GM18517 (cell line): Measurements from ENCODE around the gene GOLIM4.
A peak's percentile ranks its signal among the peaks of the same experiment; 100 is the strongest.

Experiments used
- ATAC-seq: cut with Tn5 transposase; IDR thresholded peaks from one replicate; pipeline ENCODE4 v1.9.1; 2021; ENCODE audit warnings: mild to moderate bottlenecking, moderate library complexity; ENCODE audit not compliant: unreplicated experiment

Gene GOLIM4

DNA sequence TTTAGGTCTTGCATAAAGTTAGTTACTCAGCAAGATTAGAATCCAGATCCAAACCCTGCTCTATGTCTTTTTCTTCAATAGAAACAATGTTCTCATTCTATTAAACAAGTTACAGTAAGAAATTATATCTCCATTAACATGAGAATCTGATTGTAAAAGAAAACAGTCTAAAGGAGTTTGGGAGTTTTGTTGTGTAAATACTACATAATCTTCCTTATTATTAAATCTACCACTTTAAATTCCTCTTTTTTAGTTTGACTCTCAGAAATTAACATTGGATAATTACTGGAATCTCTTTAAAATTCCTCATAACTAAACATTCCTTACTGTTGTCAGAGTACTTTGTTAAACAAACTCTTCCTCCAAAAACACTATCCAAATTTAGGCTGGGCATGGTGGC, 1.7 kb upstream of the GOLIM4 start:
- ATAC-seq, result no peak

DNA sequence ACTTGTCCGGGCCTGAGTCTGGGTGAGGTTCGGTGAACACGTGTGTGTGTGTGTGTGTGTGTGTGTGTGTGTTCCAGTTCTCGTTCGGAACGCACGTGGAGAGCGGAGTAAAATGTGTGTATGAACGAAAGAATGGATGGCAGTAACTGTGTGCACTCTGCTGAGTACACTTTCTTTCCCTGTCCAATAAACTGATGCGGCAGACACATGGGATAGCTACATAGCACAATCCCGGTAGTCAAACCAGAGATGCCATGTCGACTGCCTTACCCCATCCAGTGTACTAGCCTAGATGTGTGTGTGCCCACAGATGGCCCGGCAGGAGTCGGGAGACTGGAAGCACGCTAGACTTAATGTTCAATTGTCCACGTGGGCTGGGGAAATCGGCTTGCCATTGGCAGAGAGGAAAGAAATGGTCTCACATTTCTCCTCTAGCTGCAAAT, 507 bp upstream of the GOLIM4 start:
- ATAC-seq, result peak; percentile 8

DNA sequence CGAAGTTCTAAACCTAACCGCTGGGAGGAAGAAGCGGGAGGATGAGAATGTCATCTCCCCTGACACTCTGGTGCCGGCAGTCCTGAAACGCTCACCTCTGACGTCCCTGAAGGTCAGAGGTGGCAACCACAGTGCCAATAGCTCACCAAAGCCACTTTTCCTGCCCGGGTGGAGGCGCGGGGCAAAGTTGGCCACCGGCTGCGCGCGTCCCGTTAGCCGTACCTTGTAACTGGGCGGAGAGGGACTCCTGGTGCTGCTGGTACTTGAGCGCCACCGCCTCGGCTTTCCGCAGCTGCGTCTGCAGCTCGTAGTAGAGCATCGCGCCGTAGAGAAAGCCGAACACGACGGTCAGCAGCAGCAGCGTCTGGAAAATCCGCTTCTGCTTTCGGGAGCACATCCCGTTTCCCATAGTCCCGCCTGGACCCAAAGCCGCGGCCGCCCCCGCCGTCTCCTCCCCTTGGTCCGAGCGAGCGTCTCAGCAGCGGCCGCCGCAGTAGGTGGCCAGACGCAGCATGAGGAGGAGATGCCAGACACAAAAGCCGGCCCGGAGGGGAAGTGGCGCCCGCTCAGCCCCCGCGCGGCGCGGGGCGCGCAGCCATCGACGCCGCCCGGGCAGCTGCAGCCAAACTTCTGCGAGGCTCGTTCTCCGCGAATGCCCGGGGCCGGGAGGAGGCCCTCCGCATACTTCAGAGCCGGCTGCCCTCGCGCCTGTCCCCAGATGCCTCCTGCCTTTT, 680 bp downstream of the GOLIM4 start:
- ATAC-seq, result peak; percentile 51

DNA sequence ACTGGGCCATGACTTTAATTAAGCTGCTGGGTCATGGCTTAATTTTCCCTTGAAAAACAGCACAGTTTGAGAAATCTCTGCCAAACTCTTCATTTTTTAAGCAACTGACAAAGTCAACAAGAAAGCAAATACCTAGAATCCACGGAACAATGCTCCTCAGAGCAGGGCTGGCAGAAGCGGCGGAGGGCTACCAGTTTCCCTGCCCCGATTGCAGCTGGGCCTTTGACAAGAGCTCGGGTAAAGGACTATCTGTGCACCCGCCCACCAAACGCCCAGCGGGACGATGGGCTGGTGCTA, 1.2 kb downstream of the GOLIM4 start:
- no peak for ATAC-seq

DNA sequence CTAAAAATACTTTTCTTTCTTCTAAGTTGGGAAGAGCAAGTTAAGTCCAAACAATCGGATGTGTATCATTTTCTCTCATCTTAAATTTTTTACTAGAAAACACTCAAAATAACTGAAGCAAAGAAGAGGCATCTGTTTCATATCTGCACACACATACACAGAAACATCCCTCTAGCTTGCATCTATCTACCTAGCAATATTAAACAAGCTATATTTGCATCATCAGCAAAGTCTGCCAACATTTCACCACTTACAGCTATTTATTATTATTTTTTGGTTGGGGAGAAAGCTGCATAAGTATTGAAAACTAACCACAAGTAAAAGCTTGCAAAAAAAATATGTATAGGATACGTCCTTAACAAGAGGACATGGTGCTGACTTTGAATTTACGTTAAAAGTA, 1.9 kb downstream of the GOLIM4 start:
- no peak for ATAC-seq

DNA sequence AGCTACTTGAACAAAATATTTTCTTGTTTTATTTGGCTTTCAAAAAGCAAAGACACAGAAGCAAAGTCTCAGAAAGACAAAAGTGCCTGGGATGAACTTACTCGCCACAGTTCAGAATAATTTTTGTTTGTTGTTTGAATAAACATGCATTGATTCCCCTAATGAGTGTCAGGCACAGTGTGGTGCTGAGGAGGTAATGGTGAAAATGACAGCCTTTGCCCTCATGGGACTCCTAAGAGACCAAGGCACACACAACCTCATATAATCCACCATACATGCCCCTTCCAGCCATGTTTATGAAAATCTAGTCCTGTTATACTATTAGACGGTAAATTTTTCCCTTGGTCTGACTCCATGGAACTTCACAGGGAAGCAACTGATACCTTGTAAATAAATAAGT, 2.5 kb downstream of the GOLIM4 start:
- ATAC-seq, result no peak

DNA sequence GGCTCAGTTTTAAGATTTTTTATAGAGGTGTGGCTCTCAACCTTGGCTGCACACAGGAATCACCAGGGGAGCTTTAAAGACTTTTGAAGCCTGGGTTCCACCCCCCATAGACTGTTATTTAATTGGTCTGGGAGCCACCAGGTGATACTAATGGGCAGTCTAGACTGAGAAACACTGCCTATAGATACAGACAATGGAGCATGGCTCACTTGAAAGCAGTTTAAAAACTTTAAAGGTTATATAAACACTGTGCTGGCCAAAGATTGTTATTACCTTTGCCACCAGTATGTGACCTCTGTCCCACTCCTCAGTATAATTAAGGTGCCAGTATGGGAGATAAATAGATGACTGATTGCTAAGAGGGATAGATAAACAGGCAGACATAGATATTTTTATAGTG, 3.8 kb downstream of the GOLIM4 start:
- ATAC-seq, result no peak

DNA sequence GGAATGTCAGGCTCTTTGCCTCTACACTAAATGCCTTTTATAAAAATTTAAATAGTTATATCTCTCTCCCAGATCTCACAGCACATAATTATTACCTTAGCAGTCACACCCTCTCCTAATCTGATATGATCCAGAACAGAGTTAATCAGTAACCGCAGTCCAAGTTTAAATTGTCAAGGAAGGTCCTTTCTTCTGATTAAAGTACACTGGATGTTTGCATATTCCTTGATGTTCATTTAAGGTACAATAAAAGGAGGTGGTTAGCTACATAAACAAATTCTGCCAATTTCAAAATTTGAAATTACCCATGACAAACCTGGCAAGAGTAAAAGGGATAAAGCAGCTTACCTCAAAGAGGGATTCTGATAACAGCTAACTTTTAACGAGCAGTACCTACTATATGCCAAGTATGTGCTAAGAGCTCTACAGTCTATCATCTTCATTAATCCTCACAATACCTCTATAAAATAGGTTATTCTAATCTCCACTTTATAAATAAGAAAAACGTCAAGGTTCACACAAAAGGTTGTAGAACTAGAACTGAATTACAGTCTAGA, 4.3 kb downstream of the GOLIM4 start:
- ATAC-seq, result no peak

DNA sequence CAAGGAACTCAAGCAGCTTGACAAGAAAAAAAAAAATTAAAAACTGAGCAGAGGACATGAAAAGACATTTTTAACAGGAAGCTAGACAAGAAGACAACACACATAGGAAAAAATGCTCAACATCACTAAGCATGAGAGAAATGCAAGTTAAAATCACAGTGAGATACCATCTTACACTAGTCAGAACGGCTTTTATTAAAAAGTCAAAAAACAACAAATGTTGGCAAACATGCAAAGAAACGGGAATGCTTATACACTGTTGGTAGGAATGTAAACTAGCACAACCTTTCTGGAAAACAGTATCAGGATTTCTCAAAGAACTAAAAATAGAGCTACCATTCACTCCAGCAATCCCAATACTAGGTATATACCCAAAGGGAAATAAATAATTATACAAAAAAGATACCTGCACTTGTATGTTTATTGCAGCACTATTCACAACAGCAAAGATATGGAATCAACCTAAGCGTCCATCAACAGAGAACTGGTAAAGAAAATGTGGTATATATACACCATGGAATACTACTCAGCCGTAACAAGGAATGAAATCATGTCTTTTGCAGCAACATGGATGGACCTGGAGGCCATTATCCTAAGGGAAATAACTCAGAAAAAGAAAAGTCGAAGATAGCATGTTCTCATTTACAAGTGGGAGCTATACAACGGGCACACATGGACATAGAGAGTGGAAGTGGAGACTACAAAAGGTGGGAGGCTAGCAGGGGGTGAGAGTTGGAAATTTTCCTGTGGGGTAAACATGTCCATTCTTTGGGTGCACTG, 5.2 kb downstream of the GOLIM4 start:
- no peak for ATAC-seq

DNA sequence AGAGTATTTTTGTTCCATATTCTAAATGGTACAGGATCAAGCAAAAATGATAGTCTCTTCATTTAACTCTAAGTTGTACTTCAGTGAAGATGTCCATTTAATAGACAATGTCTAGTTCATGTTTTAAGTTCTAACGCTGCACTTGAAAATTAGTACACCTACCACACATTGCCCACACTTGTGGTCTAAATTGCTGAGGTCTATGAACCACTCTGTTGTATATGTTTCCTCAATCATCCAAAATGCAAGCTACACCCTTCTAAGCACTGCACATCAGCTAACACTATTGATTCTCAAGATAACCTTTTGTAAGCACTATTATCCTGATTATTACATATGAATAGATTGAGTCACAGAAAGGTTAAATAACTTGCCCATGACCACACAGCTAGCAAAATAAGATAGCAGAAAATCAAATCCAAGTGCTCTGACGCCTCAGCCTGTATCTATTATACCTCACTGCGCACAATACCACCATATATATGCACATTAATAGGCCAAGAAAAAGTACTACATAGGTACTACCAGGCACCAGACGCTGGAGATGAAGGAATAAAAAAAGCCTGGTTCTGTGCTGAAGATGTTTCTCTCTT, 6.4 kb downstream of the GOLIM4 start:
- no peak for ATAC-seq

DNA sequence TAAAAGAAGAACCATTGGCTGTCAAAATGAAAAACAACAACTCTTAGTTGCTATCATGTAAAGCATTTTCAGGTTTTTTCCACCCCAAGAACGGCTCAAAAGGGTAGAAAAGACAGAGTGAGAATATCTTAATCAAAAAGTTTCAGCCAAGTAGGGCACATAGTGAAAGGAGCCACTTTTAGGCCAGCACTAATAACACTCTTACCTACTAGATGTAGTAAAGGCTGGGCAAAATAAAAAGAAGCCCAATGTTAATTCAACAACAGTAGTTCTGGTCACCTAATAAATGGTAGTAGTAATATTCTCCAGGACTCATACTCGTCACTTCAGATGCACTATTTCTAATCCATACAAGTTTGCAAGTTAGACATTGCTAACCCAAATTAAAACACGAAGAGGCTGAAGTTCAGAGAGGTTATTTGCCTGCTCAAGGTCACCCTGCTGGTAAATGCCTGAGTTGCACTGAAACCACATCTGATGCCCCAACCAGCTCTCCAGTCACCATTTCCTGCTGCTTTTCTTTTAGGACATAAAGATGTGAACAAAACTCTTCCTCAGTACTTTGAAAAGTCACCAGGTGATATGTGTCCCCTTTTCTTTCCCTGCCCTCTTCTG, 7.5 kb downstream of the GOLIM4 start:
- peak; percentile 82 for ATAC-seq

DNA sequence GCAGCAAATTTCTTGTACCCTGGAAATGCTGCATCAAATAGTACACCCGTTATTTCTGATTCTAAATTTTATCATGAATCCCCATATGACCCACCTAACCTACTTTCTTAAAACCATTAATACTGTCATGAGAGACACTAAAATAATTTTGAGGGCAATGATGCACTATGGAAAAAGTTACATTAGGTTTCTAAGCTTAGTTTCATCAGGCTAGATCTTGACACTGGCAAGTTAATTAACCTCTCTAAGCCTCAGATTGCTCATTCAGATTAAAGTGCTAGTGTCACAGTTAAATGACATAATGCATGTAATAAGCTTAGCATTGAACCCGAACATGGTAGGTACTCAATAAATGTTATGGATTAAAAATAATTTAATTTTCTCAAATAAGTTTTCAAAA, 8.2 kb downstream of the GOLIM4 start:
- no peak for ATAC-seq

DNA sequence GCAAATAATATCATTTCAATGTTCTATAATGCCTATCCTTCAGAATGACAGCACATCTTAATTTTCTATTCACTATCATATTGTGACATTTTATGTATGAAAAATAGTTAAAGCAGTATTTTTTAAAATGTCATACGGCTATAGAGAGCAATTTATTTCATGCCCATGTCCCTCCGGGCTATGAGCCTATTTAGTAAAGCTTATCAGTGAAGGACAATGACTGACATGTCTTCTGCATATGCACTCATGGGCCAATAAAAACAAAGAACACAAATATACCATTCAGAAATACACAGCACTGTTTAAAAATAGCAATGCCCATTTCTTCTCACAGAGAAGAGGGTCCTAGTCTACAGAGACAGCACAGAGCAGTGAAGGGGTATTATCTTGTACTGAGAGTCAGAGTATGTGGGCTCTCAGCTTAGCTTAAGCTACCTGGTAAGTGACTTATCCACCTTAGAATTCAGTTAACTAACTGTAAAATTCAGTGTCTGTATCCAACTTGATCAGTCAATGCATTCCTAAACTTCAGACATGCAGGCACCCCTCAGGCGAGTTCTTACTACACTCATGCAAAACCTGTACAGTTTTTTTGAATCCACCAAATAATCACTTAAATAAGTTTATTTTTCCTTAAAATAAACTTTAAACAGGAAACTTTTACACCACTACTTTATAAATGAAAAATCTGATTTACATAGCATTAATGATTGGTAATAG, 9.0 kb downstream of the GOLIM4 start:
- ATAC-seq, result no peak

DNA sequence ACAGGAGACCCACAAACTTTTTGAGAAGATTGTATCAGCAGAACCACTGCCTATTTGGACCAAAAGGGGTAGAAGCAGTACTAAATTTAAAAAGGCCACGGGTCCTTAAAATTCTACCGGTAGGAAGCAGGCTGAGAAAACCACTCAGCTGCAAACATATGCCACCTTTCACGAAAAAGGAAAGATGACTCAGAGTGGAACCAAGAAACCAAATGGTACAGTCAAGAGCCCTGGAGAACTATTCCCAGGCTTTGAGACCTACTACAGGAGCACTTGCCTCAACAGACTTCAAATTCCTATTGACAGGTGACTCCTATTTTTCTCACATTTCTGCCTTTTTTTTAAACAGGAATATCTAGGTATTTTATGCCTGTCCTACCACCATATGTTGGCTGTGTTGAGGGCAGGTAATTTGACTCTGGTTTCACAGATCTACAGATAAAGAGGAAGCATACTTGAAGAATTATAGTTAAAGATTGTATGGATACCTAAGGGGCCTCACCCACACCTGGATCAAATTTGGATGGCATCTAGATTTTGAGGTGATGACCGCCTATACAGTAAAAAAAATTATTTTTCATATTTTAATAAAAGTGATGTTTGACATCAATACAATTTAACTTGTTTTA, 10.1 kb downstream of the GOLIM4 start:
- peak; percentile 64 for ATAC-seq

DNA sequence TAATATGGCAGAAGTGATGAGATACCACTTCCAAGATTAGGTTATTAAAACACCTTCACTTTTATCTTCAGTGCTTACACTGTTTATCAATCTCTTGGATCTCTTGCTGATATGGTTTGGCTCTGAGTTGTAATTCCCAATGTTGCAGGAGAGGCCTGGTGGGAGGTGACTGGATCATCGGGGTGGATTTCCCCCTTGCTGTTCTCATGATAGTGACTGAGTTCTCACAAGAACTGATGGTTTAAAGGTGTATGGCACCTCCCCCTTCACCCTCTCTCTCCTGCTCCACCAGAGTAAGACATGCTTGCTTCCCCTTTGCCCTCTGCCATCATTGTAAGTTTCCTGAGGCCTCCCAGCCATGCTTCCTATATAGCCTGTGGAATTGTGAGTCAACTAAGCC, 11.8 kb downstream of the GOLIM4 start:
- no peak for ATAC-seq

DNA sequence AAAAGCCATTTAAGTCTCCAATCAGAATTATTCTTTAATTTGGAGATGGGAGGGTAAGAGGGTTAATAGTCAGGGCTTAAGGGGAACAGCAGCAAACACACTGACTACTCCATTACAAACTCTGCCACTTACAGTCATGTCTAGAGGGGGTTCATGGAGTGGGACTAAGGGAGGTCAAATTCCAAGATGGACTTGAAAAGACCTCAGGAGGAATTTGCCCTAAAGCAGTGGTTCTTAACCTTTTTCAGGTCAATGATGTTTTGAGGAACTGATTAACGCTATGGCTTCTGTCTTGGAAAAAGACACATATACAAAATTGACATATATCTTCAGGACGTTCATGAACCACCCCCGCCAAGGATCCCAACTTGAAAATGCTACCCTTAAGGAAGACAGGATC, 13.9 kb downstream of the GOLIM4 start:
- ATAC-seq, result no peak

DNA sequence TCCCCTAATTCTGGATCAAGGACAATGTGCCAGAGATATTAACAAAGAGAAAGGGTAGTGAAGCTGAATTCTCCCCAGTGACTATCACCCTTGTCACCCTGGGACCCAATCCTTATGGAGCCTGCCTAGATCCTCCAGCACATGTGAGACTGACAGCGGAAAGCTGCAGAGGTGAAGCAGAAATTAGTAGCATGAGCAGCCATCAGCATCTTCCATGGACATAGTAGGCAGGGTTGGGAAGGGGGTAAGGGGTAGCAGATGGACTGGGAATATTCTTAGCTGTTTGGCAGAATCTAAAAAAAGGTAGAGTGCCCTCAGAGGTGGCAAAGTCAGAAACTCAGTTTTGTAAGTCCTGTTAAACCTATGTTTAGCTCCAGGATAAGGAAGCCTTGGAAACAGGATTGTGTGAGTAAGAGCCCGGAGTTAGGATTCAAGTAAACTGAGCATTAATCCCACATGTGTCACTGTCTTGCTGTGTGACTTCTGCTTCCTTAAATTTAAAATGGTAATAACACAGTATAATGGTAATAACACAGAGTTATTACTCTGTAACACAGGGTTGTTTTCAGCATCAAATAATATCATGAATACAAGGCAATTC, 14.5 kb downstream of the GOLIM4 start:
- ATAC-seq, result no peak

DNA sequence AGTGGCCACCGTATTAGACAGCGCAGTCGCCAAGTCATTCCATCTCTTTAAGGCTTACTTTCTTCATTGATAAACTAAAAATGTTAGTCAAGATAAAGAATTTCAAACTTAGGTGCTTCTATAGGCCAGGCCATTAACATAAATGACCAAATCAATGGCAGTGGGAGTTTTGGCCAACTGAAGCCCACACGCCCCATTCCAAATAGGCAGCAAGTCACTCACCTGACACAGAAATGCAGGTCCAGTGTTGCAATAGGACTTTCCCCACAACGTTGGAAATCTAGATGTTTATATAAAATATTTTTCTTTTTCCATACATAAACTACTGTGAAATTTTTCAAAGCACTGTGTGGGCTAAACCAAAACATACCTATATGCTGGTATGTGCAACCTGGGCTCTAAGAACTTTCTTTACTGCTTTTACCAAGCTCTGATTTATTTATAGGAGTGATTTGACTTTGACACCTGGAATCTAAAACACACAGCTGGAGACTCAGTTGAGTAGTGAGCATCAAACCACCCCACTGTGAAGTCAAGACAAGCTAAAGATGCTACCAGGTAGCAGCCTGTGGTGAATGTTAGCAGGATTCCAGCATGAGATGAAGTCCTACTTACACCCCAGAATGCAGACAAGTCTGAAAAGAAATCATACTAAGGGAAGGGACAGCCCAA, 15.1 kb downstream of the GOLIM4 start:
- ATAC-seq, result no peak

DNA sequence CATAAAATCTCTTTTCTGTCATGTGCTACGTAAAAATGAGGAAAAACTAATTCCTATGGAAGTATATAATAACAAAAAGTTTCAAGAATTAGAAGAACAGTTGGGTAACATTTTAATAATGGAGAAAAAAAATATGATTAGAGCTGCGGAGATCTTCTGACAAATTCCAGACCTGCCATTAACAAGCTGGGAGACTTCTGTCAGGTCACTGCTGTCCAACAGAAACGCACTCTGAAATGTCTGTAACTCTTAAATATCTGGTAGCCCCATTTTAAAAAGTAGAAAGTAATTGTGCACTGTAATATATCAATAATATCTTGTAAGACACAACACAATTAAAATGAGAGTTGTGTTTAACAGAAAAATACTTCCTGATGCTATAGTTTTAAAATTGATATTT, 15.7 kb downstream of the GOLIM4 start:
- ATAC-seq, result no peak

DNA sequence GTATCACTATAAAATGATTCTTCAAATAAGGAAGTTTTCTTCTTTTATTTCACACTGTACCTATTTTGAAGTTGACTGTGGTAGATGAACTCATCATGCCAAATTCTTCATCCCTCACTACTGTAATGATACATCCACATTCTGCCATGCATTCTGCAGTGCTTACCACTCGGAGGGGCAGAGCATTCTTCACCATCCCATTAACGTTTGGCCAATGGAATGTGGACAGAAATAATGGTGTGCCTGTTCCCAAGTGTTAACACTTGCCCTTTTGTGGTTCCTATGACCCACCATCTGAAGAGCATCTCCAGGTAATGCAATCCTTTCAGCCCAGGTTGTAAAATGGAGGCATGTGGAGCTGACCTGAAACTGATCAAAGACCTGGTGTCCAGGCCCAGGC, 18.6 kb downstream of the GOLIM4 start:
- no peak for ATAC-seq
